Measurements from ENCODE around the gene GATD1. TPM values are rescaled to one million over a fixed set of nuclear protein-coding genes. Genes with fewer than 3 reads are reported as not detected.

GATD1 gene
- total RNA-seq, 4 donors from 2014 or later = 22.1 to 41.4 (median 27.3) TPM

DNA sequence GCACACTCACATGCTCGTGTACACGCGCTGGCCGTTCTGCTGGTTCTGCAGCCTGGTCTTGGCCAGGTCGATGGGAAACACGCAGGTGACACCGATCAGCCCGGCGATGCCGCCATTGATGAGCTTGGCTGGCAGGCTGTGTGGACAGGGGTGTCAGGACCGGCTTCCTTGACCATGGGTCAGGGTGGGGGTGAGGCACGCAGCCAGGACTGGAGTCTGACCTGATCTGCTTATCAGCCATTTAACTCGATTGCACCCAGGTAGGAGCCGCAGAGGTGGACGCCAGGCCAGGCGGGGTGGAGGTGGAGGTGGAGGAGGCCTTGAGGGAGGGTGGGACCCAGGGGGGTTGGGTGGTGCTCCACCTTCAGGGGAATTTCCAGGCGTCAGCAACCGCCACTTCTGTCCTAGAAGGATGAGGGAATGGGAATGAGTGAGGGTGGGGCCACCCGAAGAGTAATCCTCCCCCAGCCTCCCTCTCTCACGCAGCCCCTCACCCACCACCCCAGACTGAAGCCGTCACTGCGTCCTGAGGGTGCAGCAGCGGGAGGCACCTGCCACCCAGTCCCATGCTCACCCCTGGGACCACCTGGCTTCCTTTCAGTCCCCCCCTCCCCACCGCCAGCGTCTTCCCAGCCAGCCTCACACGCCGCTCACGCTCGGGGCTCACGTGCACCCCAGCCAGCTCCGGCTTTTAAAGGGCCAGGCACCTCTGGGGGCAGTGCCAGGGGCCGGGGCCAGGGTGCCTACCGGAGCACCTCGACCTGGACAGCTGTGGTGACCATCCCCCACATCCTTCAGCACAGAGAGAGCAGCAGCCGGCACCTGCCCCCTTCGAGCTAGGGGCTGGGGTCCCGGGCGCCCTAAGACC, 17.7 kb upstream of the GATD1 start:
- H3K27me3 ChIP-seq = peaks cover 0 to 11% of the 10 kb centered on the region in 2 donors
- 63 to 82% methylated on average over 22 to 36 of the region's 38 CpGs for WGBS, 2 donors
- peak overlapping the region; percentile 52 to 91 (median 84) for H3K27ac ChIP-seq
- TF ChIP-seq POLR2A (IDR thresholded peaks at IDR 0.05) (no peak), EP300 (IDR thresholded peaks at IDR 0.05) (no peak)
- TF ChIP-seq, protein P1, sequence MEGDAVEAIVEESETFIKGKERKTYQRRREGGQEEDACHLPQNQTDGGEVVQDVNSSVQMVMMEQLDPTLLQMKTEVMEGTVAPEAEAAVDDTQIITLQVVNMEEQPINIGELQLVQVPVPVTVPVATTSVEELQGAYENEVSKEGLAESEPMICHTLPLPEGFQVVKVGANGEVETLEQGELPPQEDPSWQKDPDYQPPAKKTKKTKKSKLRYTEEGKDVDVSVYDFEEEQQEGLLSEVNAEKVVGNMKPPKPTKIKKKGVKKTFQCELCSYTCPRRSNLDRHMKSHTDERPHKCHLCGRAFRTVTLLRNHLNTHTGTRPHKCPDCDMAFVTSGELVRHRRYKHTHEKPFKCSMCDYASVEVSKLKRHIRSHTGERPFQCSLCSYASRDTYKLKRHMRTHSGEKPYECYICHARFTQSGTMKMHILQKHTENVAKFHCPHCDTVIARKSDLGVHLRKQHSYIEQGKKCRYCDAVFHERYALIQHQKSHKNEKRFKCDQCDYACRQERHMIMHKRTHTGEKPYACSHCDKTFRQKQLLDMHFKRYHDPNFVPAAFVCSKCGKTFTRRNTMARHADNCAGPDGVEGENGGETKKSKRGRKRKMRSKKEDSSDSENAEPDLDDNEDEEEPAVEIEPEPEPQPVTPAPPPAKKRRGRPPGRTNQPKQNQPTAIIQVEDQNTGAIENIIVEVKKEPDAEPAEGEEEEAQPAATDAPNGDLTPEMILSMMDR (IDR thresholded peaks at IDR 0.05) = no peak
- peaks cover 0 to 38% (median 22%) of the 10 kb centered on the region in 4 donors for H3K4me1 ChIP-seq
- H3K9me3 ChIP-seq = no peaks in the 10 kb centered on the region
- peak overlapping the region; percentile 66 to 94 (median 81) for H3K4me3 ChIP-seq
- no peak for DNase-seq (ENCODE audit: low spot score in 2 of 2)
- H3K36me3 ChIP-seq = peaks cover 0 to 50% (median 0%) of the 10 kb centered on the region in 3 donors

DNA sequence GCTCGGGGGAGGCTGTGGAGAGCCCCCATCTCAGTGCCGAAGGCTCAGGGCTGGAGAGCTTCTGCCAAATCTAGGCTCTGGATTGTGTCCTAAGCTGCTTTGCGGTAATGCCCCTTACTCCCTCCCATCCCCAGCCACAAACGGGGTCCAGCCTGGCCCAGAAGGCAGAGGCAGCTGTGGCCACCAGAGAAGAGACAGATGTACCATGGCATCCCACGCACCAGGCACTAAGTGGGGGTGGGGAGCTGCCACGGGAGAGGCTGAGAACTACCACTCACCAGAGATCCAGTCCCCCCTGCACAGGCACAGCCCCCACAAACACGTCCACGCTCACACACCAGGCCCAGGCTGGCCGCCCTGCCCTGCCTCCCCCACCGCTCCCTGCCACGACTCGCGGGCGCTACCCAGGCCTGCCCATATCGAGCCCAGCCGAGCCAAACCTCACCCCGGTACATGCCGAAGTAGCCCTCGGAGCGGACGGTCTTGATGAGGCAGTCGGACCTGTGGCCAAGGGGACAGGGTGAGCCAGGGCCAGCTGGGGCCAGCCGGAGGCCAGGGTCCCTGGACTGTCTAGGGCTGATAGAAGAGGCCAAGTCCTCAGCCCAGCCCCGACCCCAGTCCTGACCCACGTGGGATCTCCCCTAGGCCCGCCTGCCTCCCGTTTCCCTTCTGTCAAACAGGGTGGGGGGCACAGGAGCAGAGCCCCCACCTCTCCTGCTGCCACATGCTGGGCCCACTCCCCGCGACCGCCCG, 16.9 kb upstream of the GATD1 start:
- 80 to 85% methylated on average over 19 to 28 of the region's 31 CpGs for WGBS, 2 donors
- H3K36me3 ChIP-seq = peaks cover 0 to 42% (median 0%) of the 10 kb centered on the region in 3 donors
- H3K27ac ChIP-seq = peak overlapping the region in 1 of 4 donors; percentile 91
- no peak overlapping the region for H3K4me3 ChIP-seq
- TF ChIP-seq, protein P1 (IDR thresholded peaks at IDR 0.05) = no peak
- no peak for TF ChIP-seq EP300 (IDR thresholded peaks at IDR 0.05)
- TF ChIP-seq POLR2A (IDR thresholded peaks at IDR 0.05) = no peak
- H3K4me1 ChIP-seq = peaks cover 0 to 45% (median 22%) of the 10 kb centered on the region in 4 donors
- H3K9me3 ChIP-seq = no peaks in the 10 kb centered on the region
- H3K27me3 ChIP-seq = peaks cover 0 to 17% of the 10 kb centered on the region in 2 donors
- no peak for DNase-seq (ENCODE audit: low spot score in 2 of 2)

DNA sequence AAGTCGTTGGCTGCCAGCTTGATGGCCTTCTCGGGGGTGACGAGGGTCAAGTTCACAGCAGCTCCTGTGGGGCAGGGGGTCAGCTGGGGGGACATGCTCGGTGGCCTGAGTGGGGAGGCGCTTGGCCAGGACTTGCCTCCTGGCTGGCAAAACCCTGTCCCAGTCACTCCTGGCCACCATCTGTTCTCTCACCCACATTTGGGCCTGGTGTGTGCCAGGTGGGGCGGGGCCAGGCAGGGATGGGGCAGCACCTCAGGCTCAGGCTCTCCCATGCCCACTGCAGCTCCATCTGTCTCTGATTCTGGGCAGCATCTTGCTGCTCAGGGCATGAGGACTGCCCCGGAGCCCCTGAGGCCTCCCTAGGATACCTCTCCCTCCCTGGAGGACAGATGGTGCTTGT, 16.3 kb upstream of the GATD1 start:
- Histone ChIP-seq H3K27ac (no peak overlapping the region), H3K27me3 (peaks cover 0 to 24% of the 10 kb centered on the region in 2 donors), H3K9me3 (no peaks in the 10 kb centered on the region), H3K36me3 (peaks cover 0 to 39% (median 0%) of the 10 kb centered on the region in 3 donors), H3K4me1 (peaks cover 0 to 43% (median 22%) of the 10 kb centered on the region in 4 donors), H3K4me3 (no peak overlapping the region)
- WGBS, 2 donors = 89 to 91% methylated on average over 5 to 7 of the region's 7 CpGs
- TF ChIP-seq POLR2A (IDR thresholded peaks at IDR 0.05) (no peak), EP300 (IDR thresholded peaks at IDR 0.05) (no peak)
- TF ChIP-seq, protein P1 (IDR thresholded peaks at IDR 0.05) = no peak
- DNase-seq (ENCODE audit: low spot score in 2 of 2) = no peak

DNA sequence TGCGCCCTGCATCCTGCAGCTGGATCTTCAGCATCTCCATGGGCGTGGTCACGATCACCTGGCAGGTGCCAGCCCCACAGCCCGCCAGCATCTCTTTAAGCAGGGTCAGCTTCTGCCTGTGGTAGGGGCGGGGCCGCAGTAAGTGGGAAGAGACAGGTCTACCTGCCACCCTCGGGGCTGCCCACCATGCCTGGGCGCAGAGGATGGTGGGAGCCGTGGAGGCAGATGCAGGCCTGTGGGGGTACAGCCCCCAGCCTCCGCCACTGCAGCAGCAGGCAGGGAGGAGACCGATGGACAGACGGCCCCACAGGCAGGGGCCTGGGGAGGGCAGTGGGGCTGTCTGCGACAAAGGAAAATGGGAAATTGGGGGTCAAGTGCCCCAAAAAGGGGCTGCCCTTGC, 15.6 kb upstream of the GATD1 start:
- no peak for DNase-seq (ENCODE audit: low spot score in 2 of 2)
- Histone ChIP-seq H3K9me3 (no peaks in the 10 kb centered on the region), H3K27ac (no peak overlapping the region), H3K4me3 (no peak overlapping the region), H3K36me3 (peaks cover 0 to 39% (median 0%) of the 10 kb centered on the region in 3 donors), H3K4me1 (peaks cover 0 to 39% (median 18%) of the 10 kb centered on the region in 4 donors), H3K27me3 (peaks cover 0 to 29% of the 10 kb centered on the region in 2 donors)
- WGBS, 2 donors = 81 to 85% methylated on average over 6 to 11 of the region's 13 CpGs
- TF ChIP-seq POLR2A (IDR thresholded peaks at IDR 0.05) = no peak
- TF ChIP-seq, protein P1 (IDR thresholded peaks at IDR 0.05) = no peak
- no peak for TF ChIP-seq EP300 (IDR thresholded peaks at IDR 0.05)

Data from tibial nerve (tissue), 4 donors.